ENCODE measurements around the gene CCDC71. TPM values are rescaled to one million over a fixed set of nuclear protein-coding genes. Genes with fewer than 3 reads are reported as not detected.
A peak's percentile ranks its signal among the peaks of the same experiment; 100 is the strongest.

CCDC71 gene
- polyA plus RNA-seq (2012; ENCODE audit: insufficient read depth, insufficient read length): 28.9 TPM

DNA sequence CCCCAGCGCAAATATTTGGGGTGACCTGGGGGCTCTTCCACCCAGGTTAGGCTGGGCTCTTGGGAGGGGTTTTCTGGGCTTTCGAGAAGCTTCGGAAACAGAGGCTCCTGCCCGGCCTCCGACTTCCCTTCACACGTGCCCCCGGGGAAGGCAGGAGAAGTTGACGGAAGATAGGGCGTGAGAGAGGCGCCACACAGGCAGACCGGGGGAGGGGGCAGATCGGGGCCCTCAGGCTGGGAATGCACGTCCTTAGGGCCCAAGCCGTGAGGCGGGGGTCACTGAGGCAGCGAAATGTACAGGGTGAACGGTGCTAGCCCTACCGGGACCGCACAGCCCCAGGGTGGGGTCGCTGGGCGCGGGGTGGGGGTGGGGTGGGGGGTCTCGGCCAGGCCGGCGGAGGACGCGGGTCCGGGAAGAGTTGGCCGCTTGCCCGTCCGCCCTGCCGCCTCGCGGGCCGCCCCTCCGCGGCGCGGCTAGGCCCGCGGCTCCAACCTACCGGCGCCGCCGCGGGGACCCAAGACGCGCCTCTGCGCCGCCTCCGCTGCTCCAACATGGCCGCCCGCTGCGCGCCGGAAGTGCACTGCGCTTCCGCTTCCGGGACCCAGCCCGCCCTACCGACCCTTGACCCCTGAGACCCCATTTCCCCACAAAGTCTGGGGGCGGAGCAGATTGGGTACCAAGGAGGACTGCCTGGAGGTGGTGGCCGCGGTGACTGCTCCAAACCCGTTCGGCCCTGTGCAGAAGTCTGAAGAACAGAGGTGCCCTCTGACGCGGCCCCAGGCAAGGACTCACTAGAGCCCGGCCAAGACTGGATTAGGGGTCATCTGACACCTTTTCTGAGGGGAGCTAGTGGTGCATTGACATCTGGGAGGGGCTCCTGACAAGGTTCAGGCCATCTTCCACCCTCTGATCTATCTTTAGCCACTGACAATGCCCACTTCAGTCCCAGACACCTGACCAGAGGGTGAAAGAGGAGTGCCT is at the start of gene CCDC71:
Gene CCDC71, minus strand, starts transcription at position 561 of the 981 bp plus-strand sequence. CDS start 2,123 bp downstream, outside the sequence.
- peak; percentile 67 for DNase-seq (ENCODE audit: low read depth, low spot score)
- H3K4me3 ChIP-seq (ENCODE audit: low read length): peak within 1 kb of the TSS; percentile 73

DNA sequence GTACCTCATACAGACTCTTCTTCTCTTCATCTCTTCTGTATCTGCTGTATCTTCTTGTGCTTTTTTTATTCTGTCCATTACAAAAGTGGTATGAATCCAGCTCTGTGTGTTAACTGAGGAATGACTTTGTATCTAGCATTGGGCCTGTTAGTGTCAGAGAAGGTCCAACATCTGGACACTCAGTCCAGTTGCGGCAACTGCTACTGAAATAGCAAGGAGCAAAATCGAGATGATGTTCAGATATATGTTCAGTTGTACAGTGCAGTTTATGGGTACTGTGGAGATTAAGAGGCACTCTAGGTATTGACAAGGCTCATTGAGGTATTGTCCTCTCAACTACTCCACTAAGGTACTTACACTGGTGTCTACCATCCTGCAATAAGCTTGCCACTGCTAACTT is 47.9 kb upstream of the CCDC71 start:
- no peak for DNase-seq (ENCODE audit: low read depth, low spot score)
- no peak overlapping the region for H3K4me3 ChIP-seq (ENCODE audit: low read length)

DNA sequence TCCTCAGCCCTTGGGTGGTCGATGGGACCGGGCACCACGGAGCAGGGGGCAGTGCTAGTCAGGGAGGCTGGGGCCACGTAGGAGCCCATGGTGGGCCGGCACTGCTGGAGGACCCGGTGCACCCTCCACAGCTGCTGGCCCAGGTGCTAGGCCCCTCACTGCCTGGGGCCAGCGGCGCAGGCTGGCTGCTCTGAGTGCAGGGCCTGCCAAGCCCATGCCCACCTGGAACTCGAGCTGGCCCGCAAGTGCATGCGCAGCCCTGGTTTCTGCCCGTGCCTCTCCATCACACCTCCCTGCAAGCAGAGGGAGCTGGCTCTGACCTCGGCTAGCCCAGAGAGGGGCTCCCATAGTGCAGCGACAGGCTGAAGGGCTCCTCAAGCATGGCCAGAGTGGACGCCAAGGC is 47.4 kb upstream of the CCDC71 start:
- no peak for DNase-seq (ENCODE audit: low read depth, low spot score)
- H3K4me3 ChIP-seq (ENCODE audit: low read length): no peak overlapping the region

- no peak for DNase-seq (ENCODE audit: low read depth, low spot score)
- no peak overlapping the region for H3K4me3 ChIP-seq (ENCODE audit: low read length)
Observed at GRCh38 chr3:49199900-49200281, 33.8 kb upstream of the CCDC71 start.

DNA sequence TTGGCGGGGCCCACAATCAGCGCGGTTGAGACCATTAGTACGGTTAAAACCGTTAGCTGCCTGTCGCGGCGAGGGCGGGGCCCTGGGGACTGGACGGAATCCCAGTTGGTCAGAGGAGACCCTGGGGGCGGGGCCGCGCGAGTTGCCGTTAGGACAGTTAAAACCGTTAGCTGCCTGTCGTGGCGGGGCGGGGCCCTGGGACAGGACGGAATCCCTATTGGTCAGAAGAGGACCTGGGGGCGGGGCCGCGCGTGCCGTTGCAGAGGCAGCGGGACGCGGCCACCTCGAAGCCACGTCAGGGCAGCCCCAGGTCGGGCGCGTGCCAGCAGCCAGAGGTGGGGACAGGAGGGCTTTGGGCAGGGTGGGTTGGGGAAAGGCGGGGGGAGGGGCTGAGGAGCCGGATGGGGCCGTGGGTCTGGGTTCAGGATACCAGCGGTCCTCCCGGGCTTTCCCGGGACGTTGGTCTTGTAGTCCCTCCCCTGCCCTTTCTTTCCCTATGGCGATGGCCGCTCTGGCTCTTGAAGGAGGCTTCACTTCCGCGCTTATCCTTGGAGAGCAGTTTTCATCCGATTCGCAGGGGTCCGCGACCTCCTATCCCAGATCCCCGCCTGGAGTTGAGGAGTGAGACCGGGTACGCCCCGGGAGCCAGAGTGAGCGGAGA is 33.2 kb upstream of the CCDC71 start:
- no peak for DNase-seq (ENCODE audit: low read depth, low spot score)
- no peak overlapping the region for H3K4me3 ChIP-seq (ENCODE audit: low read length)

DNA sequence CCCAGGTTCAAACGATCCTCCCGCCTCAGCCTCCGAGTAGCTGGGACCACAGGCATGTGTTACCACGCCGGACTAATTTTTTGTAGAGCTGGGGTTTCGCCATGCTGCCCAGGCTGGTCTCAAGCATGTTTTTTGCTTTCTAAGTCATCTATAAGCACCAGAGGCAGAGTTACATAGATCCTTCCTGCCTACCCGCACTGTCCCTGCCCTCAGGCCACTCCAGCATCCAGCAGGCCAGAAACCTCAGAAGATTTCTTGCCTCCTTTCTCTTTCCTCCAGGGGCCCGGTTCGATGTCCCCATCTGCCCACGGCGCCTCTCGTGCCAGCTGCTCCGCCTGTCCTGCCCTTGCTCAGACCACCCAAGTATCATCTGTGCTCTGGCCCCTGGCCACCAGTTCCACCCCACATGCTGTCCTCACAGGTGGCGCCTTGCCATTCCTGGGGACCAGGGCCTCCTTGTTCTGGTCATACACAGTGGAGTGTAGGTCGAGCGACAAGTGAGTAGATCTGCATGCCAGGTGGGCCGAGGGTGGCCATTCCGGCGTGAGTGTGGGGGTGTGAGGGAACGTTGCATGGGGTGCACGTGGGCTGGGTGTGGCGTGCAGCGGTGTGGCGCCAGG is 32.6 kb upstream of the CCDC71 start:
- H3K4me3 ChIP-seq (ENCODE audit: low read length): no peak overlapping the region
- no peak for DNase-seq (ENCODE audit: low read depth, low spot score)

GRCh38 chr3:49198161-49198560 is 32.0 kb upstream of the CCDC71 start:
- H3K4me3 ChIP-seq (ENCODE audit: low read length): no peak overlapping the region
- DNase-seq (ENCODE audit: low read depth, low spot score): no peak

- H3K4me3 ChIP-seq (ENCODE audit: low read length): no peak overlapping the region
Observed at GRCh38 chr3:49191741-49192140, 25.6 kb upstream of the CCDC71 start.

DNA sequence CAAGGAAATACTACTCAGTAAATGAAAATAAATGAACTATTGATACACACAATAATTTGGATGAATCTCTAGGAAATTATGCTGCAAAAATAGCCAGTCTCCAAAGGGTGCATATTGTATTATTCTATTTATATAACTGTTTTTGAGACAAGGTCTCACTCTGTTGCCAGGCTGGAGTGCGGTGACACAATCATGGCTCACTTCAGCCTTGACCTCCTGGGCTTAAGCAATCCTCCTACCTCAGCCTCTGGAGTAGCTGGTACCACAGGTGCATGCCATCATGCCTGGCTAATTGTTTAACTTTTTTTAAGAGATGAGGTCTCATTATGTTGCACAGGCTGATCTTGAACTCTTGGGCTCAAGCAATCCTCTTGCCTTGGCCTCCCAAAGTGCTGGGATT is 17.7 kb upstream of the CCDC71 start:
- no peak for DNase-seq (ENCODE audit: low read depth, low spot score)

More at GRCh38 chr3:49191741-49192140, 25.6 kb upstream of the CCDC71 start:
- no peak for DNase-seq (ENCODE audit: low read depth, low spot score)

GRCh38 chr3:49182682-49183081 is 16.6 kb upstream of the CCDC71 start:
- no peak for DNase-seq (ENCODE audit: low read depth, low spot score)
- H3K4me3 ChIP-seq (ENCODE audit: low read length): no peak overlapping the region

More for the DNA sequence above, 17.7 kb upstream of the CCDC71 start:
- H3K4me3 ChIP-seq (ENCODE audit: low read length): no peak overlapping the region

GRCh38 chr3:49181351-49181750 is 15.2 kb upstream of the CCDC71 start:
- no peak for DNase-seq (ENCODE audit: low read depth, low spot score)
- H3K4me3 ChIP-seq (ENCODE audit: low read length): no peak overlapping the region

DNA sequence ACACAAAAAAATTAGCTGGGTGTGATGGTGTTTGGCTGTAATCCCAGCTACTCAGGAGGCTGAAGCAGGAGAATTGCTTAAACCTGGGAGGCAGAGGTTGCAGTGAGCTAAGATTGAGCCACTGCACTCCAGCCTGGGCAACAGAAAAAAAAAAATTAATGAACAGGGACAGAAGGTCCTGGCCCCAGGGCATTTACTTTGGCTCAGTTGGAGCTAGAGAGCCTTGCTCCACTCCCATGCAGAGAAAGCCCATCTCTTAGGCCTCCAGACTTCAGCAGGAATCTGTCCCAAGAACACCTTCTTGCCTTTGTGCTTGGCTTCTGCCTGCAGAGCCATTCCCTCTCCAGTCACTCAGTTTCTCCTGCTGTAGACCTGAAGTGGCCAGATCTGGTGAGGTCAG is 14.0 kb upstream of the CCDC71 start:
- DNase-seq (ENCODE audit: low read depth, low spot score): no peak
- H3K4me3 ChIP-seq (ENCODE audit: low read length): no peak overlapping the region

DNA sequence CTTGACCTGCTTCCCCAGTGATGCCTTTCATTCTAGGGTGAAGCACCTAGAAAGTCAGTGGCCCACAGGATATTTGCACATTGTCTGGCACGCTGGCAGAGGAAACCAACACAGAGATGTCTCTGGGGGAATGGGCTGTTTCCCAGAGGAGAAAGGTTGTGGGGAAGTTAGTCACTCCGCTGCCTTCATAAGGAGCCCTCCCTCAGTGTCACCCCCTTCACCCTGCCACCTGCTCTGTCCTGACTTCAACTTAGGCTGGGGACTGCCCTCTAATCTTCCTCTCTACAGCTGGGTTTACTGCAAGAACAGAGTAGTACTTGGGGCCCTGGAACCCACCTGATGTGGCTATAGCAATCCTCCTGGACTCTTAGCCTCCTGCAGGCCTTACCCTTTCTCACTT is 10.9 kb upstream of the CCDC71 start:
- H3K4me3 ChIP-seq (ENCODE audit: low read length): no peak overlapping the region
- DNase-seq (ENCODE audit: low read depth, low spot score): no peak

GRCh38 chr3:49175530-49175929 is 9.4 kb upstream of the CCDC71 start:
- DNase-seq (ENCODE audit: low read depth, low spot score): no peak
- no peak overlapping the region for H3K4me3 ChIP-seq (ENCODE audit: low read length)

- no peak overlapping the region for H3K4me3 ChIP-seq (ENCODE audit: low read length)
- no peak for DNase-seq (ENCODE audit: low read depth, low spot score)
Observed at GRCh38 chr3:49174397-49174985, 8.4 kb upstream of the CCDC71 start.

DNA sequence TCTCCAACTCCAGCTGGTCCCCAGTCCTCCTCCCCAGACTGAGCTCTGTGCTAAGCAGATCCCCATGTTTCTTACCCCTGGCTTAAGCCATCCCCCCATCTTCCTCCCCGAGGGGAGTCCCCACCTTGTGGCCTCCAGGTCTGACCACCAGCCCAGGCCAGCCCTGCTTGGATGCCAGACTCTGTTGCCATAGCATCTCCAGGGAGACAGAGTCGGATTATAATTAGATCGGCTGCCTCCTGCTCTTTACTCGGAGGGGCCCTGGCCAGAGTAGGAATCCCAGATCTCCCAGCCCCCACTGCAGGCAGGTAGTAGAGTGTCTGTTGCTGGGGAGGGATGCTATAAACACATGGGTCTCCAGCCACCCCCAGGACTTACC is 7.7 kb upstream of the CCDC71 start:
- H3K4me3 ChIP-seq (ENCODE audit: low read length): no peak overlapping the region
- DNase-seq (ENCODE audit: low read depth, low spot score): no peak

DNA sequence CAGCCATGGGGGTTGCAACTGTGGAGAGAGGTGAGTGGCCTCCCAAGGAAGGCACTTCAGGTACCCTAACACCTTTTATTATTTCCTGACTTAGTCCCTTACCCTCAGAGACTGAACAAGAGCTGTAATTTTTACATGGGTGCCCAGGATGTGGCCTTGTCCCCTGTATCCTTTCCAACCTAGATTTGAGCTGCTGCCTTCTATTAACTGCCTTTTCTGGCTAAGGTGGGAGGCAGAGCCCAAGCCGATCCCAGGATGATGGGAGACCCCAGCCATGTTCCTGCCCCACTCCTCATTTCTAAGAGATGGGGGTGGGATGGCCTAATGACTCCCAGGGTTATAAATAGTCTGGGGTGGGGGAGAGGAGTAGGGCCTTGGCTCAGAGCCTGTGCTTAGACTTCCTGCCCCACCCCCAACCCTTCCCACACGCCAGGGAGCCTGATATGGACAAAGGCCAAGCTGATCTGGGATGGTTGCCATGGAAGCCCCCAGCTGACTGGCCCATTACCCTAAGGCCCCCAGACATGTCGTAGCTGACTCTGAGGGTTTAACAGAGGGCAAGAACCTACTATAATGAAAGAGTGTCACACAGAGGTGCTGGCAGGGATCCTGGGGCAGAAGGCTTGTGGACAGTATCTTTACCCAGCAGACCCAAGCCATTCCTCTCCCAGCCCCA is 7.1 kb upstream of the CCDC71 start:
- DNase-seq (ENCODE audit: low read depth, low spot score): no peak
- no peak overlapping the region for H3K4me3 ChIP-seq (ENCODE audit: low read length)

DNA sequence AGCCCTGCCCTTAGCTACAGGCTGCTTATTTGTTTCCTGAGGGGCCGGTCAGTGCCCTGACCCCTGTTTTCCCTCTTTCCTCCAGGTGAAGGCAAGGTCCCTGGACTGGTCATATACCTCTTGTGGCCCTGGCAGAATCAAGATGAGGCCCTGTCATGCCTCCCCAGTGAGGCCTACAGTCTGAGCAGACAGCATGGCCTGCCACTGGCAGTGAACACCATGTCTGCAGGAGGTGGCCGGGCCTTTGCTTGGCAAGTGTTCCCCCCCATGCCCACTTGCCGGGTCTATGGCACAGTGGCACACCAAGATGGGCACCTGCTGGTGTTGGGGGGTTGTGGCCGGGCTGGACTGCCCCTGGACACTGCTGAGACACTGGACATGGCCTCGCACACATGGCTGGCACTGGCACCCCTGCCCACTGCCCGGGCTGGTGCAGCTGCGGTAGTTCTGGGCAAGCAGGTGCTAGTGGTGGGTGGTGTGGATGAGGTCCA is 6.5 kb upstream of the CCDC71 start:
- H3K4me3 ChIP-seq (ENCODE audit: low read length): no peak overlapping the region
- DNase-seq (ENCODE audit: low read depth, low spot score): no peak

Data from Jurkat, Clone E6-1 (cell line).